GM18502 (cell line): Measurements from ENCODE around the gene JDP2.
"Not testable (repeated sequence)": the region's sequence is repeated elsewhere in the genome, so short reads cannot be mapped to it uniquely, and the experiment has no call there.

Experiments
- ATAC-seq: cut with Tn5 transposase; IDR thresholded peaks from one replicate; pipeline ENCODE4 v1.9.1; 2021; ENCODE audit warnings: mild to moderate bottlenecking; ENCODE audit not compliant: unreplicated experiment, poor library complexity

The JDP2 gene

GRCh38 chr14:75427482-75428229 lies at the start of gene JDP2:
TSS of gene JDP2 (plus strand) at chr14:75428022. CDS start at chr14:75437921, 9,899 bp downstream.
- peak; percentile 47 for ATAC-seq

GRCh38 chr14:75379246-75379929 lies 48.4 kb upstream of the JDP2 start:
- no peak for ATAC-seq

- no peak for ATAC-seq
Measured at GRCh38 chr14:75379930-75380270, 47.9 kb upstream of the JDP2 start.

- ATAC-seq = no peak
Measured at GRCh38 chr14:75380656-75381055, 47.2 kb upstream of the JDP2 start.

- ATAC-seq = no peak
Measured at GRCh38 chr14:75381642-75382041, 46.2 kb upstream of the JDP2 start.

GRCh38 chr14:75383219-75383618 lies 44.6 kb upstream of the JDP2 start:
- not testable (repeated sequence) for ATAC-seq

- ATAC-seq = no peak
Measured at GRCh38 chr14:75383721-75384120, 44.1 kb upstream of the JDP2 start.

- ATAC-seq = no peak
Measured at GRCh38 chr14:75389679-75390078, 38.1 kb upstream of the JDP2 start.

GRCh38 chr14:75390183-75390582 lies 37.6 kb upstream of the JDP2 start:
- no peak for ATAC-seq

GRCh38 chr14:75391953-75392352 lies 35.9 kb upstream of the JDP2 start:
- no peak for ATAC-seq

- ATAC-seq = no peak
Measured at GRCh38 chr14:75392686-75393641, 34.9 kb upstream of the JDP2 start.

- no peak for ATAC-seq
Measured at GRCh38 chr14:75393794-75394193, 34.0 kb upstream of the JDP2 start.

- ATAC-seq = no peak
Measured at GRCh38 chr14:75395862-75396261, 32.0 kb upstream of the JDP2 start.

GRCh38 chr14:75399321-75399720 lies 28.5 kb upstream of the JDP2 start:
- ATAC-seq = no peak

- ATAC-seq = no peak
Measured at GRCh38 chr14:75399843-75400775, 27.7 kb upstream of the JDP2 start.

GRCh38 chr14:75401361-75401760 lies 26.5 kb upstream of the JDP2 start:
- no peak for ATAC-seq

- no peak for ATAC-seq
Measured at GRCh38 chr14:75402867-75403413, 24.9 kb upstream of the JDP2 start.

GRCh38 chr14:75404847-75405246 lies 23.0 kb upstream of the JDP2 start:
- no peak for ATAC-seq

- ATAC-seq = no peak
Measured at GRCh38 chr14:75406102-75406501, 21.7 kb upstream of the JDP2 start.

- ATAC-seq = no peak
Measured at GRCh38 chr14:75406856-75407255, 21.0 kb upstream of the JDP2 start.
